Astrocyte (in vitro differentiated cells and primary cell): Measurements from ENCODE around the gene EXD2.

Experiments
- EZH2 ChIP-seq: IDR thresholded peaks from 2 replicates; pipeline ENCODE4 v1.6.1; 2012; ENCODE audit warnings: mild to moderate bottlenecking, low read length, inconsistent platforms; ENCODE audit not compliant: insufficient read depth
- TF ChIP-seq, protein P1 (sequence below): IDR thresholded peaks from 2 replicates; pipeline ENCODE4 v1.5.1; 2011; ENCODE audit warnings: low read depth, mild to moderate bottlenecking, inconsistent platforms, low read length, moderate library complexity; ENCODE audit not compliant: insufficient read depth

DNA sequence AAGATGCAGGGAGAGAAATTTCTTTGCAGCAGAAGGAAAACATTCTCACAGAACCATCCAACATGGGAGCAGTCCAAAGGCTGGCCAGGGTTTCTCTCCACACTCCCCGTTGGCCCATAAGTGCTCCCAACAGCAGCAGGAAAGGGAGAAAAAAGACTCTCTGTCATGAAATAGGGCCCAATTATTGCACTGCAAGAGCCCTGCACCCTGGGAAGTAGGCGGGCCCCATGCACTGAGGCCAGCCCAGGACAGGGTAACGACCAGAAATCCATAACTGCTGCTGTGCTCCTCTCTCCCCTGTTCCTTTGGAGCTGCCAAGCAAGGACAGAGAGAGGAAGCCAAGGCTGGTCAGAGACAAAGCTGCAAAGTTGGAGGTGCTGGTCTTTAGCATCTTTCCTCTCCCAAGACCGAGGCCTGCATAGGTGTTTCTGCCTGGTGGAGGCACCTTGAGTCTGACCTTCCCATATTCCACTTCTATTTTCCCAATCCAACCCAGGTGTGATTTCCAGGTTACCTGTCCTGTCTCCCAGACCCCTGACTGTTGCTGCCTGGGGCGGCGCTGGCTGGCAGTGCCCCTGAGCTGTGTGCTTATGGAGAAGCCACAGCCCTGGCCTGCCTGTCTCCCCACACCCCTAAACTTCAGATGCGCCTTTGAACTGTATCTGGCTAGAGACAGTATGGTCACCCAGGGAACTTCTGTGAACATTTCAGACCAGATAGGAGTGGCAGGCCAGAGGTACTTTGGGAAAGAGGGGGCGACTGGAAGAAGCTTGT lies 75.5 kb downstream of the EXD2 start:
- TF ChIP-seq, protein P1, sequence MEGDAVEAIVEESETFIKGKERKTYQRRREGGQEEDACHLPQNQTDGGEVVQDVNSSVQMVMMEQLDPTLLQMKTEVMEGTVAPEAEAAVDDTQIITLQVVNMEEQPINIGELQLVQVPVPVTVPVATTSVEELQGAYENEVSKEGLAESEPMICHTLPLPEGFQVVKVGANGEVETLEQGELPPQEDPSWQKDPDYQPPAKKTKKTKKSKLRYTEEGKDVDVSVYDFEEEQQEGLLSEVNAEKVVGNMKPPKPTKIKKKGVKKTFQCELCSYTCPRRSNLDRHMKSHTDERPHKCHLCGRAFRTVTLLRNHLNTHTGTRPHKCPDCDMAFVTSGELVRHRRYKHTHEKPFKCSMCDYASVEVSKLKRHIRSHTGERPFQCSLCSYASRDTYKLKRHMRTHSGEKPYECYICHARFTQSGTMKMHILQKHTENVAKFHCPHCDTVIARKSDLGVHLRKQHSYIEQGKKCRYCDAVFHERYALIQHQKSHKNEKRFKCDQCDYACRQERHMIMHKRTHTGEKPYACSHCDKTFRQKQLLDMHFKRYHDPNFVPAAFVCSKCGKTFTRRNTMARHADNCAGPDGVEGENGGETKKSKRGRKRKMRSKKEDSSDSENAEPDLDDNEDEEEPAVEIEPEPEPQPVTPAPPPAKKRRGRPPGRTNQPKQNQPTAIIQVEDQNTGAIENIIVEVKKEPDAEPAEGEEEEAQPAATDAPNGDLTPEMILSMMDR: no peak
- no peak for TF ChIP-seq EZH2
